GM21723 (cell line): ENCODE results near the gene ENOPH1.
"Not testable (repeated sequence)": the region's sequence is repeated elsewhere in the genome, so short reads cannot be mapped to it uniquely, and the experiment has no call there.

ENCODE experiments used
- ATAC-seq: cut with Tn5 transposase; IDR thresholded peaks from one replicate; pipeline ENCODE4 v1.9.1; 2021; ENCODE audit warnings: mild to moderate bottlenecking, moderate library complexity; ENCODE audit not compliant: unreplicated experiment

The ENOPH1 gene

DNA sequence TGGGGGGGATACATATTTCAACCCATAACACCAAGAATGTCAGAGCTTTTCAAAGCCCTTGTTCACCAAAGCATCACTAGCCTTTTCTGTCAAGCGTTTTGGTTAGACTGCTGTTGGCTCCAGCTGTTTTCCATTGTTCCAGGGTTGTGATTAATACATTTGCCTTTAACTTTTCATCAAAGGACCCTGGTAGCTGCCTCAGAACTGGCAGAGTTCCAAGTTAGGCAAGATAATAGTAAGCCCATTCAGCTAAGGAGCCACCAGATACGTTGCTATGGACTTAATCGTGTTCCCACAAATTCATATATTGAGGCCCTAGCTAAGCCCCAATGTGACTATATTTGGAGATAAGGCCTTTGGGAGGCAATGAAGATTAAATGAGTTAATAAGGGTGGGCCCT, 37.1 kb downstream of the ENOPH1 start:
- no peak for ATAC-seq

DNA sequence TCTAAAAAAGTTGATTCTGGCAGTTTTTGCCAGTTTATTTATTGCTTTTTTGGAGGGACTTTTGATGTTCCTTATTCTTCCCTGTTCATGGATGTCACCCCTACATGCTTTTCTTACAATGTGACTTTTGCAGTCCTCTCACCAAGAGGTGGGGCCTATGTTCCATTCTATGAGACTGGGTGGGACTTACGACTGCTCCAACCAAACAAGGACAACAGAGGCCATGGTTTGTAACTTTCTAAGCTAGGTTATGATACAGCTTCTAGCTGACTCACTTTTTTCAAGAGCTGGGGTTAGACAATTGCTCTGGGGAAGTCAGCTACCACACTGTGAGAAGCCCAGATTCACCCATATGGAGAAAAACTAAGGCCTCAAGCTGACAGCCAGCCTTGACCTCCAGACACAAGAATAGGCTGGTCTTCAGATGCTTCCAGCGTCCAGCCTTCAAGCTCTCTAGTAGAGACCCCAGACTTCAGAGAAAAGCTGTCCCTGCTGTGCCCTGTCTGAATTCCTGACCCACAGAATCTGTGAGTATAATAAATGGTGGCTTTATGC, 39.5 kb downstream of the ENOPH1 start:
- no peak for ATAC-seq

DNA sequence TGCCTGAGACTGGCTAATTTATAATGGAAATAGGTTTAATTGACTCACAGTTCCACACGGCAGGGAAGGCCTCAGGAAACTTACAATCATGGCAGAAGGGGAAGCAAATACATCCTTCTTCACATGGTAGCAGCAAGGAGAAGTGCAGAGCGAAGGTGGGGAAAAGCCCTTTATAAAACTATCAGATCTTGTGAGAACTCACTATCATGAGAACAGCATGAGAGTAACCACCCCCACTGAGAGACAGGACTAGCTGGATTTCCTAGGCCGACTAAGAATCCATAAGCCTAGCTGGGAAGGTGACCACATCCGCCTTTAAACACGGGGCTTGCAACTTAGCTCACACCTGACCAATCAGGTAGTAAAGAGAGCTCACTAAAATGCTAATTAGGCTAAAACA, 42.7 kb downstream of the ENOPH1 start:
- not testable (repeated sequence) for ATAC-seq

DNA sequence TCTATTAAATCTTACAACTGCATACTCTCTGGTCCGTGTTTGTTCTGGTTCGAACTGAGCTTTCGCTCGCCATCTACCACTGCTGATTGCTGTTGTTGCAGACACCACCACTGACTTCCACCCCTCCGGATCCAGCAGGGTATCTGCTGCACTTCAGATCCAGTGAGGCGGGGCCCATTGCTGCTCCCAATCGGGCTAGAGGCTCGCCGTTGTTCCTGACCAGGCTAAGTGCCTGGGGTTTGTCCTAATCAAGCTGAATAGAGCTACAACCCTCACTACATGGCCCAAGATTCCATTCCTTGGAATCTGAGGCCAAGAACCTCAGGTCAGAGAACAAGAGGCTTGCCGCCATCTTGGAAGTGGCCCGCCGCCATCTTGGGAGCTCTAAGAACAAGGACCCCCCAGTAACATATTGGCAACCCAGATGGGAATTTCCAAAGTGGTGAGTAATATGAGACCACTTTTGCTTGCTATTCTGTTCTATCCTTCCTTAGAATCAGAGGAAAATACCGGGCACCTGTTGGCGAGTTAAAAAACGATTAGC, 43.3 kb downstream of the ENOPH1 start:
- ATAC-seq = no peak

DNA sequence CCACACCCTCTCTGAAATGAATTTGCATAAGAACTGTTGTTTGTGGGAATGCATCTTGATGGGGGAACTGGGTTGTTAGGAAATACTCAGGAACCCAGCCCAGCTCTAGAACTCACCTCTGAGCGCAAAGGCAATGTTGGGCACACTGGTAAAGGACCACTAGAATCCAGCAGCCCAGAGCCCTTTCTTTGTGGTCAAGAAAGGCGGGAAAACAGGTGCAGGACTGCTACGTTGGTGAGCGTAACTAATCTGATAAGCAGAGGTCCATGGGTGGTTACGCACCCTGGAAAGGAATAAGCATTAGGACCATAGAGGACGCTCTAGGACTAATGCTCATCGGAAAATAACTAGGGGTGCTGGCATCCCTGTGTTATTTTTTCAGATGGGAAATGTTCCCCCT, 45.5 kb downstream of the ENOPH1 start:
- ATAC-seq = not testable (repeated sequence)

DNA sequence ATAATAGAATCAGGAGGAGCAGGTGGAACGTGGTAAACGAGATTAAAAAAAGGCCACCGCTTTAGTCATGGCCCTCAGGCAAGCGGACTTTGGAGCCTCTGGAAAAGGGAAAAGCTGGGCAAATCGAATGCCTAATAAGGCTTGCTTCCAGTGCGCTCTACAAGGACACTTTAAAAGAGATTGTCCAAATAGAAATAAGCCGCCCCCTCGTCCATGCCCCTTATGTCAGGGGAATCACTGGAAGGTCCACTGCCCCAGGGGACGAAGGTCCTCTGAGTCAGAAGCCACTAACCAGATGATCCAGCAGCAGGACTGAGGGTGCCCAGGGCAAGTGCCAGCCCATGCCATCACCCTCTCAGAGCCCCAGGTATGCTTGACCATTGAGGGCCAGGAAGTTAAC, 47.1 kb downstream of the ENOPH1 start:
- ATAC-seq = not testable (repeated sequence)

DNA sequence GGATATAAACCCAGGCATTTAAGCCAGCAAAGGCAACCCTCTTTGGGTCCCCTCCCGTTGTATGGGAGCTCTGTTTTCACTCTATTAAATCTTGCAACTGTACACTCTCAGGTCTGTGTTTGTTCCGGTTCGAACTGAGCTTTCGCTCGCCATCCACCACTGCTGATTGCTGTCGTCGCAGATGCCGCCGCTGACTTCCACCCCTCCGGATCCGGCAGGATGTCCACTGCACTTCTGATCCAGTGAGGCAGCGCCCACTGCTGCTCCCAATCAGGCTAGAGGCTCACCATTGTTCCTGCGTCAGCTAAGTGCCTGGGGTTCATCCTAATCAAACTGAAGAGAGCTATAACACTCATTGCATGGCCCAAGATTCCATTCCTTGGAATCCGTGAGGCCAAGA, 49.2 kb downstream of the ENOPH1 start:
- ATAC-seq = no peak

DNA sequence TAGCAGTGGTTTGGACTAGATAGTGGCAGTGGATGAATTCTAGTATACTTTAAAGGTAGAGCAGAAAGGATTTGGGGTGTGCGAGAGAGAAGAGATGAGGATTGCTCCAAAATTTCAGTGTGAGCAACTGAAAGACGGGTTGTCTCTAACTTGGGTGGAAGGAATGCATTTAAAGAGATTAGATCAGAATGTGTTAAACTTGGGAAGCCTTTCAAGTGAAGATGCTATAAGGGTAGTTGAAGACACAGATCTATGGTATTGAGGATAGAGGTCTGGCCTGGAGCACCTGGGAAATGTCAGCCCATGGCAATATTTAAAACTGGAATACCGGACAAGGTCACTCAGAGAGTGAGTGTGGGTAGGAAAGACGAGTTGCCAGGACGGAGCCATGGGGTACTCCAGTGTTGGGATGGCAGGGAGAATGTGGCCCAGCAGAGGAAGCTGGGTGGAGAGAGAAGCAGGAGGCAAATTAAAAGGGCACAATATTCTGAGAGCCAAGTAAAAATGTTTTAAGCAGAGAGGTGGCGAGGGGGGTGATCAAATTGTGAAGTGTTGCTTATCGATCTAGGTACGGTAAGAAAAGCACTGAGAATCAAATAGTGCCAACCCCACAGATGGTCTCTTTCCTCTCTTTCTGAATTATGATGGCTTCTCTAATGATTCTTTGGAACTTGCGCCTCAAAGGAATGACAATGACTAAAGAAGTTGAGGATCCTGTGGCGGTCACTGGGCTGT, 50.5 kb downstream of the ENOPH1 start:
- ATAC-seq = no peak

DNA sequence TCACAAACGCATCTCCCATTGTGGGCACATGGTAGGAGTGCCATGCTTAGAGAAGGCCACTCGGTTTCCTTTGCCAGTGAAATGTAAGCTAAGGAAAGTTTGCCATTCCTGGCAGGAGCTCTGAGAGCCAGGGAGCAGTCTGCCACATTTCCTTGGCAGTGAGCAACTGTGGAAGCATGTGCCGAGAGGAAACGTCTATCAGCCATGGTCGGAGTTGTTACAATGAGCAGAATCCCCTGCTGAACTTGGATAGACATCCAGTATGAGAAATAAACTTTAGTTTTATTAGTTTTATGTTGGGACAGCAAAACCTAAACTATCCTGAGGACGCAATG, 51.1 kb downstream of the ENOPH1 start:
- no peak for ATAC-seq

DNA sequence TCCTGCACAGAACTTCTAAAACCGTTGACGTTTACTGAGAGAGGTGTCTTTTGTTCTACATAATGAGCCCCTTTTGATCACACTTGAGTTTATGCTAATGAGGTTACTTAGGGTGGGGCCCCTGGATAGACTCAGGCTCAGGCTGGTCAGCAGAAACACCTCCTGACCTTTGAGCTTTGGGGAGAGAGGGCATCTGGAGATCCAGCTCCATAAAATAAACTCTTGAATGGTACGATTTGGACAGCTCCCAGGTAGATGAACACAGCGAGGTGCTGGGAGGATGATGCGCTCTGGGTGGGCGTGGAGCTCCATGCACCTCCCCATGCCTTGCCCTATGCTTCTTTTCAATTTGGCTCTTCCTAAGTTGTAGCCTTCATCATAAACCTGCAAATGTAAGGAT, 52.0 kb downstream of the ENOPH1 start:
- no peak for ATAC-seq

DNA sequence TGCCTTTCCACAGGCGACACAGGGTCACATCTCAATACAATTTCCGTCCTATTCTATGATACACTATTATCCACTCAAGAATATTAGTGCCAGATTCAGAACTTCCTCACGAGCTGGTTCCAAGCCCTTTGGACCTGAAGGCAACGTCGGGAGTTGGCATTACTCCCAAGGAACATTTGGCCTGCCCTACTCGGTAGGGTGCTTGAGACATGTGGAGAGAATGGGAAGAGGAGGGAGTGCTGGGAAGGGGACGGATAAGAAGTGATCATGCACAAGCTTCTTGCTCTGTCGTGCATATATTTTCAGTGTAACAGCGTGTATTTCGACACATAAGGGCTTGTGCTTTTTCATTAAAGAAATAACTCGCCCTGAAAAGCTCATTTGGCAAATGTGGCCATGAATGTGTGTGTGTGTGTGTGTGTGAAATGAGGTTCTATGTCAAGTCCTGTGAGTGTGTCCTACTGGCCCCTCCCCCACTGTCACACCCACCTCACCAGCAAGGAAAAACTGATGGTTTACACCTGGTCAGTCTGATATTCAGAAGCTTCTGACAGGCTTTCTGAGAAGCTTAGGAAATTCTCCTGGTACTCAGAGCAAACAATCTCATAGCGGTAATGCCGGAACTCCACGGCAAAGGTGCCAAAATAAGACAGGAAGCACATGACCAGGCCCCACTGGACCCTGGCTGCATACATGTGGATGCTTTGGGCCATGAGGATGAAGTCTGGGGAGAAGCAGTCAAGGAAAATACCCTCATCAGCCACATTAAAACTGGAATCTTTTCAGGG, 54.8 kb downstream of the ENOPH1 start:
- no peak for ATAC-seq

DNA sequence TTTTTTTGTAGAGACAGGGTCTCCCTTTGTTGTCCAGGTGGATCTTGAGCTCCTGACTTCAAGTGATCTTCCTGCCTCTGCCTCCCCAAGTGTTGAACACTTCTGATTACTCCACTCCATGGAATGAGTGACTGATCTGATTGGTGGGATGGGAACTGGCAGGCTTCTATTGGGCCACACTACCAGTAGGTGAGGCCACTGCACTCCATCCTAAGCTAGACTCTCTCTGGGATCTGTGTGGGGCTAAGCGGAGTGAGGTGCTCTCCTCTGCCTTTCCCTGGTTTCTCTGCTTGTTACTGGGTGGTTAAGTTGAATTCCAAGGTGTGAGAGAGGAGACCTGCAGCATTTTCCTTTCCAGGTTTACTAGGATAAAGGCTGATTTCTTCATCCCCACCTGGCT, 58.7 kb downstream of the ENOPH1 start:
- ATAC-seq = no peak

DNA sequence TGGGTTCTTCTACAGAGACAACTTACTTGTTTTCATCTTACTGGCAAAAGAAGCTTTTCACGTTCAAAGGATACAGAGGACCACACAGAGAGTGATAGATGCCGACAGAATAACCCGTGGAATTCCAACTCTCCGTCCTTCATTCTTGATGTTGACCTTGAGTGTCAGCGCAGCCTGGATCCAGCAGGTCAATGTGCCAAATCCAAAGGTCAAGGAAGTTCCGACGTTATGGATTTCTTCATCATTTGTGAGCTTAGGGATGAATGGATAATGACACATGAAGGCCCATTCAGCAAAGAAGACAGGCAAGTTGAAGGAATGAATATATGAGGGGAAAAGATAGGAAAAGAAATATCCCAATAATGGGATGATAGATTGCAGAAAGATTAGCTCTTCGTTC, 59.6 kb downstream of the ENOPH1 start:
- ATAC-seq = no peak

DNA sequence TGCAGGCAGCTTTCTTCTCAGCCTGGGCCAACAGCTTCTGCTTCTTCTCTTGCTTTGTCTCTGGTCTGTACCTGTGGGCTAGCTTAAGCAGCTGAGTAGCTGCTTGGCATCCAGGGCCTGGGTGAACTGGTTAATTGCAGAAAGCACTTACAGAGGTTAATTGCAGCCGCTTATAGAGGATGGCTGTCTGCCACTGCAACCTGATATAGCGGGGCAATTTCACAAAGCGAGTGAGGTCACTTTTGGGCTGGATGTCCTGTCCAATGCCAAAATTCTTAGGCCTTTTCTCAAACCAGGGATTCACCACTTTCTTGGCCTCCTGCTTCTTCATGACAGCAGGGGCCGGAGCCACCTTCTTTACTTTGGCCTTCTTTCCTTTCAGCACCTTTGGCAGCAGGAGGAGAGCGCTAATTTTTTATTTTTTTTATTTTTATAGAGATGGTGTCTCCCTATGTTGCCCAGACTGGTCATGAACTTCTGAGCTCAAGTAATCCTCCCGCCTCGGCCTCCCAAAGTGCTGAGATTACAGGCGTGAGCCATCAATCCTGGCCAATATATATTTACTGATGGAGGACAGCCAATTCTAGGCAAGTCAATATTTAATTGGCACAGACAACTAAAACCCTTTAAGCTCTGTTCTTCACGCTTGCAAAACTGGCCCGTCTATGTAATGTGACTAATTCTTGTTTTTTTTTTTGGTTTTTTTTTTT, 61.0 kb downstream of the ENOPH1 start:
- no peak for ATAC-seq

DNA sequence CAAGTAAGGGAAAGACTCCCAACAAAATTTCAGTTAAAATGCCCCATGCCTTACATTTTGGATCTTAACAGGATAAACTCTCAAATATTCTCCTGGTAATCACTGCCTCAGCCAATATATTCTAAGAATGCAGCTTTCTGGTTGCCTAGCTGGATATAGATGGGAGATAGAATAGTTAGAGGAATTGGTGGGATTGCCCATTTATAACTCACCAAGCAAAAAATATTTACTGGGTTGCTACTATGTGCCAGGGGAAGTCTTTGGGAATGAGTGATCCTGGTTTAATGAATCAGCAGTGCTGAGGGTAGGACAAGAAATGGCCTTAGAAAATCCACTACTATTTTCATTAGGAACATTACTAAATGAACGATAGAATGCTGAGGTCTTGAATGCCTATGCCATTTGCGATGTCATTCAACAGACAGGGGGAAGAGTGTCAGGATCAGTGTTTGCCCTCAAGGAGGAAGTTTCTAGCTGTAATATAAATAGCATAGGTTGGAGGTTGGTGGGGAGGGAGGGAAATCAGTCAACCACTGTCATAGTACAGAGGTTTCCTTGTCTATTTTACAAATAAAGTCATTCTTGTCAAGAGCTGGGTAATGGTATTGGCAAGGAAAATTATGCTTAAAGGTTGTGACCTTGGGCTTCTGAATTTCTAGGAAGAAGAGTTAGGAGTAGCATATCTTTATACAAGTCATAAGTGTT, 63.5 kb downstream of the ENOPH1 start:
- ATAC-seq = no peak

DNA sequence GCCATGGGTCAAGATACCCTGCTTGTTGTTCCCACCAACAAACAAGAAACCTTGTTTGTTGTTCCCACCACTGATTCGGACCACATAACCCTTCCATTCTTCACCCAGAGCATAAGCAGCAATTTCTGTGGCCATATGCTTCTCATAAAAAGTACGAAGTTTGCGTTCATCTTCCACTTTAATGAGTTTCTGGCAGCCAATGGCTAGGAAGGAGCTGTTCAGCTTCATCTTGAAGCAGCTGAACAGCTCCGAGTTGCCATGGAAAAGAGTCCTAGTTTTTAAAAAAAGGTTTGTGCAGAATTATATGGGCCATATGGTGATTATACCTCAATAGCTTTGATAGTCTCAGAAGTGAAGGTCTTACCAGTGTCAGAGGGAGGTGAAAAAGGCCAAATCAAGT, 65.3 kb downstream of the ENOPH1 start:
- ATAC-seq = no peak

DNA sequence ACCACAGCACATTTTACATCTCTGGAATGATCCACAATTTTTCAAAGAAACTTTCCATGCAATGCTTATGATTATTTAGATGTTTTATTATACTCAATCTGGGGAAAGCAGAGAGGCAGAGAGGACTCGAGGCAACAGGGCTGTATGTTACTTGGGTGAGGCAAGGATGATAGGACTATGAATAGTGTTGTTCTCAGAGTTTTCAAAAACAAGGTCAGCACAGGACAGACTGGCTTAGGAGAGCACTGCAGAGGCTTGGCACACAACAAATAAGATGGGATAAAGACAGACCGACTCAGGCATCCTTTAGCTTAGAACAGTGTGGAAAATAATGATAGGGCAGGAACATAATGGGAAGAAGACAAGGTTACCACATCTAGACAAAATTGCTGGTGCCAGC, 66.0 kb downstream of the ENOPH1 start:
- no peak for ATAC-seq

DNA sequence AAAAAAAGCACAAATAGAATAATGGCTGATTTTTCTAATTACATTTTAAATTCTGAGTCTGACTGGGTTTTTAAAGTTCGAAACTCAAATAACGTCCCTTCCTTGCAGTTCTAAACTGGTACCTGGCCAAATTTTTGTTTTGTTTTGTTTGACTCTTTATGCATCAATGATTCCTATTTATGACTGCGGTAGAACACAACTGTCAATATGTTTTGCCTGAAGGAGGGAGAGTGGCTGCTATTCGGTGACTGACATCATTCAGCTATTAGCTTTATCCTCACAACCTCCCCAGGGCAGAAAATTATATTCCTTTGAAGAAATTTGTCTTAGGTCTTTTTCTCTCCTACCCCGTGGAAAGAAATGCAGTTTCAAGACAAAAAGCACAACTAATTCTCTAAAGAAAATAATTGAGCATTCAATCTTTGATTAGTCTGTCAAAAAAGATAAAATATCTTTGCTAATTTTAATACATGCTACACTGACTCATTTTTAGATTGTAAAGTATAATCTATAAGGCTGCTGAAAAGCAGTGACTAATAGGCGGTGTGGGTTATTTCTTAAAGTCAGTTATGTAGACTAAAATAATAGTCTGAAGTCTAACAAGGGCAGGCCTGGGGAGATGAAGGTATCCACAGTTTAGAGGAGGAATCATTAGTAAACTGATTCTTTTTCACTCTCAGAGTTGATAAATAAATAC, 69.5 kb downstream of the ENOPH1 start:
- ATAC-seq = no peak

DNA sequence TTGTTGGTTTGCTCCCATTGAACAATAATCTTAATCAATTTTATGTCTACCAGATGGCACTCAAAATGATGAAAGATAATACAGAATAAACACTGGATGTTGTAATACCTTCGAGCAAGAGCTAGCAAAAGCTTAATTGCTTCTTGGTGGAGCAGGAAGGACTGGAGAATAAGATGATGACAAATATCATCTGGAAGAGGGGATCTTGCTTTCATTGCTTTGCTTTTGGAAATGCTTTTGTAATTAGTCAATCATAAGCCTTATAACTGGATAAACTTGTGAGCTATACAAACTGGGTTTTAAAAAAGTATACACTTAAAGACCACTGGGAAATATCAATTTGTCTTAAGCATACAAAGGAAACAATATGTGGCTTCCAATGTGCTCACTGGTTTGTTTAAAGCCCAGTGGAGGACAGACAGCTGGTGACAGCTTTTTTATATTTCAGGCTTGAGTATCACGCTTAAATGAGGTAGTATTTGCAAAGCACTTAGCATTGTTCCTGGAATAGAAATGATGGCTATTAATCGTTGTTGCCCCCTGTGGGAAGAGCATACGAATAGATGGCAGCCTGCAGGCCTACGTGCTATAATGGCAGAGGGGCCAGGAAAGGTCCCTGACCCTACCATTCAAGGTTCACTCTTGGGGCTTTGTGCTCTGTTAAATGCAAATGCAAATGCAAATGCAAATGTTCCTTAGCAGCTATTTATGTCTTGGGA, 70.2 kb downstream of the ENOPH1 start:
- ATAC-seq = no peak

DNA sequence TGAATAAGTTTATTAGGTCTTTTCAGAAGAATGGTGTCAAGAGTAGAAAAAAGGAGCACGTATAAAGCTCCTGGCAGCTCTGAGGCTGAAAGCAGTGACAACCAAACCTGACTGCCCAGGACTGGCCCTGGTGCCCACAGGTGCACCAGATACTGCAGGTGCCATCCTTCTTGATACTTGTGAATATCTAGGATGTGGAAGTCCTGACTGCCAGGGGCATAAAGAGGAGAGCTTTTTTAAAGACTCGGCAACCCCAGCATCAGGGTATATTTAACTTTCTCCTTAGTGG, 70.7 kb downstream of the ENOPH1 start:
- no peak for ATAC-seq
